Measurements from ENCODE around the gene SH3GL2.

DNA sequence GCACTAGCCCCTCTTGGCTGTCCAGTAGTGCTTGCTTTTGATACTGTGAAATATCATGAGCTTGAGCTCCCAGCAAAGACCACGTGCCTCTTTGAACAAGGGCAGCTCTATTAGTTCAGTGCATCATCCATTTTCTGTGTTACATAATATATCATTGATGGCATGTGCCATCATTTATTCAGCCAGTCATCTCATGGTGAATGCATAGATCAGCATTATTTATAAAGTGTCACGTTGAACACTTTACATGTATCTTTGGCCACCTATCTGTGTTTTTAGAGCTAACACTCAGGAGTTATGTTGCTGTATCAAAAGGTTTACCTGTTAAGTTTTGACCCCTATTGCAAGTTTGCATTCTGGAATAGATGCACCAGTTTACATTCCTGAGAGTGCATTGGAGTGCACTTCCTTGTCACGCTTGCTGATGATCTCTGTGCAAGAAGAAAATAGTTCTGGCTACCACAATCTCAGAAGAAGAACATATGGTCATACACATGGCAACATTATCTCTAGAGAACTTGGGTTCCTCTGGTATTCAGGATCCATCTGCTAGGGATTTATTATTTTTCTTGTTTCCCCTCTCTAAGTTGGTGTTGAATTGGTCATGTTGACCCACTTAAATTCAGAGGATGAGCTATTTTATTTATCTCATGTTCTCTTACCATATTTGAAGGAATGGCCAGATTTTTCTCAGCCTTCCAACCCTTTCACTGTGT, 120.9 kb downstream of the SH3GL2 start:
- TF ChIP-seq, protein P1, sequence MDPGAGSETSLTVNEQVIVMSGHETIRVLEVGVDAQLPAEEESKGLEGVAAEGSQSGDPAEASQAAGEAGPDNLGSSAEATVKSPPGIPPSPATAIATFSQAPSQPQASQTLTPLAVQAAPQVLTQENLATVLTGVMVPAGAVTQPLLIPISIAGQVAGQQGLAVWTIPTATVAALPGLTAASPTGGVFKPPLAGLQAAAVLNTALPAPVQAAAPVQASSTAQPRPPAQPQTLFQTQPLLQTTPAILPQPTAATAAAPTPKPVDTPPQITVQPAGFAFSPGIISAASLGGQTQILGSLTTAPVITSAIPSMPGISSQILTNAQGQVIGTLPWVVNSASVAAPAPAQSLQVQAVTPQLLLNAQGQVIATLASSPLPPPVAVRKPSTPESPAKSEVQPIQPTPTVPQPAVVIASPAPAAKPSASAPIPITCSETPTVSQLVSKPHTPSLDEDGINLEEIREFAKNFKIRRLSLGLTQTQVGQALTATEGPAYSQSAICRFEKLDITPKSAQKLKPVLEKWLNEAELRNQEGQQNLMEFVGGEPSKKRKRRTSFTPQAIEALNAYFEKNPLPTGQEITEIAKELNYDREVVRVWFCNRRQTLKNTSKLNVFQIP (CRISPR knock-in tag; IDR thresholded peaks at IDR 0.05; ENCODE audit: borderline replicate concordance, low read depth), result no peak
- no peak for TF ChIP-seq BACH2 (CRISPR knock-in tag; IDR thresholded peaks at IDR 0.05; ENCODE audit: borderline replicate concordance)
- TF ChIP-seq, protein P2, sequence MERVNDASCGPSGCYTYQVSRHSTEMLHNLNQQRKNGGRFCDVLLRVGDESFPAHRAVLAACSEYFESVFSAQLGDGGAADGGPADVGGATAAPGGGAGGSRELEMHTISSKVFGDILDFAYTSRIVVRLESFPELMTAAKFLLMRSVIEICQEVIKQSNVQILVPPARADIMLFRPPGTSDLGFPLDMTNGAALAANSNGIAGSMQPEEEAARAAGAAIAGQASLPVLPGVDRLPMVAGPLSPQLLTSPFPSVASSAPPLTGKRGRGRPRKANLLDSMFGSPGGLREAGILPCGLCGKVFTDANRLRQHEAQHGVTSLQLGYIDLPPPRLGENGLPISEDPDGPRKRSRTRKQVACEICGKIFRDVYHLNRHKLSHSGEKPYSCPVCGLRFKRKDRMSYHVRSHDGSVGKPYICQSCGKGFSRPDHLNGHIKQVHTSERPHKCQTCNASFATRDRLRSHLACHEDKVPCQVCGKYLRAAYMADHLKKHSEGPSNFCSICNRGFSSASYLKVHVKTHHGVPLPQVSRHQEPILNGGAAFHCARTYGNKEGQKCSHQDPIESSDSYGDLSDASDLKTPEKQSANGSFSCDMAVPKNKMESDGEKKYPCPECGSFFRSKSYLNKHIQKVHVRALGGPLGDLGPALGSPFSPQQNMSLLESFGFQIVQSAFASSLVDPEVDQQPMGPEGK (CRISPR knock-in tag; IDR thresholded peaks at IDR 0.05; ENCODE audit: borderline replicate concordance), result no peak
- TF ChIP-seq ZNF70 (CRISPR knock-in tag; IDR thresholded peaks at IDR 0.05), result no peak
- no peak for TF ChIP-seq ZFP30 (CRISPR knock-in tag; IDR thresholded peaks at IDR 0.05)
- TF ChIP-seq, protein P3, sequence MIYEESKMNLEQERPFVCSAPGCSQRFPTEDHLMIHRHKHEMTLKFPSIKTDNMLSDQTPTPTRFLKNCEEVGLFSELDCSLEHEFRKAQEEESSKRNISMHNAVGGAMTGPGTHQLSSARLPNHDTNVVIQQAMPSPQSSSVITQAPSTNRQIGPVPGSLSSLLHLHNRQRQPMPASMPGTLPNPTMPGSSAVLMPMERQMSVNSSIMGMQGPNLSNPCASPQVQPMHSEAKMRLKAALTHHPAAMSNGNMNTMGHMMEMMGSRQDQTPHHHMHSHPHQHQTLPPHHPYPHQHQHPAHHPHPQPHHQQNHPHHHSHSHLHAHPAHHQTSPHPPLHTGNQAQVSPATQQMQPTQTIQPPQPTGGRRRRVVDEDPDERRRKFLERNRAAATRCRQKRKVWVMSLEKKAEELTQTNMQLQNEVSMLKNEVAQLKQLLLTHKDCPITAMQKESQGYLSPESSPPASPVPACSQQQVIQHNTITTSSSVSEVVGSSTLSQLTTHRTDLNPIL (CRISPR knock-in tag; IDR thresholded peaks at IDR 0.05; ENCODE audit: low read depth), result no peak
- TF ChIP-seq ZC3H10 (CRISPR knock-in tag; IDR thresholded peaks at IDR 0.05), result no peak
- TF ChIP-seq RARB (CRISPR knock-in tag; IDR thresholded peaks at IDR 0.05), result no peak
- TF ChIP-seq ZFP3 (CRISPR knock-in tag; IDR thresholded peaks at IDR 0.05), result no peak
- no peak for TF ChIP-seq ZNF565 (CRISPR knock-in tag; conservative IDR thresholded peaks at IDR 0.05; ENCODE audit: low read depth)
- TF ChIP-seq OSR1 (CRISPR knock-in tag; IDR thresholded peaks at IDR 0.05), result no peak
- no peak for TF ChIP-seq ZNF8 (CRISPR knock-in tag; IDR thresholded peaks at IDR 0.05)
- TF ChIP-seq ARNTL (CRISPR knock-in tag; IDR thresholded peaks at IDR 0.05; ENCODE audit: borderline replicate concordance, low read depth), result no peak
